Fibroblast of the aortic adventitia (primary cell): ENCODE data around the gene PHGDH. TPM values are rescaled to one million over a fixed set of nuclear protein-coding genes. Genes with fewer than 3 reads are reported as not detected.

Experiments used
- DNase-seq: peaks from one replicate; pipeline ENCODE4 v3.0.0-alpha.2; 2010; ENCODE audit warnings: low read depth
- H3K4me3 ChIP-seq: 2 replicates; pipeline ENCODE4 v1.5.1; 2011; ENCODE audit warnings: low read depth, mild to moderate bottlenecking, control low read depth, low read length, moderate library complexity
- CTCF ChIP-seq: IDR thresholded peaks from 2 replicates; pipeline ENCODE4 v1.5.1; 2011; ENCODE audit warnings: mild to moderate bottlenecking, low read length, control low read depth, inconsistent platforms; ENCODE audit not compliant: insufficient read depth
- total RNA-seq: library from RNA; depleted of rRNA; stranded (reverse); fragments of >200 nt; gene quantifications from 2 replicates; pipeline ENCODE4 v1.2.3, GENCODE V29; 2012; ENCODE audit warnings: low replicate concordance

The PHGDH gene
- total RNA-seq, 1 donor: 246 TPM

DNA sequence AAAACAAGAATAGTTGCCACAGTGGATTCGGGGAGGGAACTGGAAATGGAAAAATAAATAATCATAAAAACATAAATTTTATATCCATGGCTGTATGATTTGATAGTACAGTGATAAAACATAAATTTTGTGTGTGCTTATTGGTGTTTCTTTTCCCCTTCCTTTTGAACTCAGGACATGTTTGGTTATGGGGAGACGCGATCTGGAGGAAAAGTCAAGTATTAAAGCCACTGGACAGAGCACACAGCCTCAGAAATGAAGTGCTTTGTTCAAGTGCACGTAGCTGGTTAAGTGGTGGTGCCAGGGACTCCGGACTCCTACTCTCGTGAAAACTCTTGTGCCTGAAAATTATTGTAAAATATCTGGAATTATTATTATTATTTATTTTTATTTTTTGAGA, 66.6 kb downstream of the PHGDH start:
- no peak overlapping the region for H3K4me3 ChIP-seq
- no peak for TF ChIP-seq CTCF
- DNase-seq: no peak

DNA sequence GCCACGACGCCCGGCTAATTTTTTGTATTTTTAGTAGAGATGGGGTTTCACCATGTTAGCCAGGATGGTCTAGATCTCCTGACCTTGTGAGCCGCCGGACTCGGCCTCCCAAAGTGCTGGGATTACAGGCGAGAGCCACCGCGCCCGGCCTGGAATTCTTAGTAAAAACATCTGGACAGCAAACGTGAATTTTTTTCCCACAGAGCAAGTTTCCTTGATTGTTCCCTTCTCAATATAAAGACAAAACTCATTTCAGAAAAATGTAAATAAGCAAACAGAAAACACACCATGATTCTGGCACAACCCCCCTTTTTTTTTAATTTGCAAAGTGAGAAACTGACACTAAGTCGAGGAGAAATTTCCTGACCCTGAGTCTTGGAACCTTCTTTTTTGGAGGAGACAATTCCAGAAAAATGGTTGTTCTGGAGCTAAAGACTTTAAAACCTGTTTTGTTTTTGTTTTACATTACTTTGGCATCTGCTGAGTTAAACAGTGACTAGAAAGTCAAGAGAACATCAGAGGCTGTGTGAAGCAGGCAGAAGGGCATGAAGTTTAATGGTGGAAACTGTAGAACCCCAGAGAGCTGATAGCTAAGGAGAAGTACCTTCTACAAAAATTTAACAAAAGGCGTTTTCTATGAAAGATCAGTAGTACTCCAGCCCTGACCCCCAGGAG, 67.3 kb downstream of the PHGDH start:
- no peak for TF ChIP-seq CTCF
- no peak for DNase-seq
- no peak overlapping the region for H3K4me3 ChIP-seq

- no peak for TF ChIP-seq CTCF
- peak; percentile 47 for DNase-seq
- no peak overlapping the region for H3K4me3 ChIP-seq
These were observed 68.2 kb downstream of the PHGDH start for GRCh38 chr1:119779869-119780356.

GRCh38 chr1:119781434-119782210, 69.9 kb downstream of the PHGDH start:
- no peak for DNase-seq
- H3K4me3 ChIP-seq: no peak overlapping the region
- no peak for TF ChIP-seq CTCF

DNA sequence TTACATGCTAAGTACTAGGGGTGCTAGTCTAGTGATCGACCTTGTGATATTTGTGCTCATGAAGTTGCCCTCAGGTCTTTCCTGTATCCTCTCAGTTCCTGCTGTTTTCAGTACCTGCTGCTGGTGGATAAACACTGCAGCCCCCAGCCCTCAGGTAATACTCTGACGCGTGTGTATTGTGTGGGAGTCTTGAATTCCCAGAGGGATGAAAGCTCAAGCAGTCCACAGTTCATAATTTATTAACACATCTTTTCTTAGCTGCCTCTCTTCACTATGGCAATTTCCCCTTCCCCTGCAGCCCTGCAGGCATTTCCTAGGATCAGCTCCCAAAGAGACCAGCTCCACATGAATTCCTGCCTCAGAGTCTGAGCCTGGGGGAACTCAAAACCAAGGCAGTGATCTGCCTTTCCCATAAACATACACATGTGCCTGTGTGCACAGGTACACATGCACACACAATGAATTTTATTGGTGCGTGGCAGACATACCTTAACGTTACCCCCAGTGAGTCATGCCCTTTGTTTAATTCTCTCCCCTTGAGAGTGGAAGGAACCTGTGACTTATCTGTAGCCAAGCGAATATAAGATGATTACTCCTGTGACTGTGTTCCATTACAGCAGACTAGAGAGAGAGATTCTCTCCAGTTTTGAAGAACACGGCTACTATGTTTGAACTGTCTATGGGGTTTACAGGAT, 71.0 kb downstream of the PHGDH start:
- H3K4me3 ChIP-seq: no peak overlapping the region
- no peak for DNase-seq
- TF ChIP-seq CTCF: no peak

GRCh38 chr1:119783354-119784185, 71.8 kb downstream of the PHGDH start:
- no peak for TF ChIP-seq CTCF
- no peak overlapping the region for H3K4me3 ChIP-seq
- peak; percentile 52 for DNase-seq
